Peyer's patch (tissue), 4 donors: ENCODE results near the gene SGTA.

Experiments used
- CTCF ChIP-seq, 6 experiments: fragments of 450-650 bp in 4 of 6; fragments of 200-600 bp in 2 of 6; sonication (generic) in 1 of 6; IDR thresholded peaks; one replicate each; pipeline ENCODE4 v1.5.1; 2017 to 2019; ENCODE audit warnings: antibody characterized with exemption in 6 of 6, mild to moderate bottlenecking in 3 of 6, moderate library complexity in 1 of 6
- POLR2A ChIP-seq, 2 donors: fragments of 450-650 bp; IDR thresholded peaks; one replicate each; pipeline ENCODE4 v1.5.1; 2017; ENCODE audit warnings: antibody characterized with exemption in 2 of 2, mild to moderate bottlenecking in 2 of 2, moderate library complexity in 2 of 2

- TF ChIP-seq CTCF (IDR thresholded peaks at IDR 0.05) (no peak), POLR2A (IDR thresholded peaks at IDR 0.05) (no peak)
Measured at GRCh38 chr19:2805991-2806649, 23.0 kb upstream of the SGTA start.
